HAP-1 (cell line): Measurements from ENCODE around the gene MAP2K3.

Experiments
- DNase-seq, 2 experiments: peaks; one replicate each; pipeline ENCODE4 v3.0.0-alpha.2; 2016 to 2020; ENCODE audit warnings: low spot score in 2 of 2
- H3K27me3 ChIP-seq: fragments of 250-450 bp; sonication (Bioruptor Pico); 2 replicates; pipeline ENCODE4 v1.5.1; 2020; ENCODE audit warnings: low read depth, mild to moderate bottlenecking, moderate library complexity
- H3K36me3 ChIP-seq: fragments of 250-450 bp; sonication (Bioruptor Pico); replicated peaks from 2 replicates; pipeline ENCODE4 v1.5.1; 2020; ENCODE audit warnings: mild to moderate bottlenecking
- H3K4me1 ChIP-seq: fragments of 250-450 bp; sonication (Bioruptor Pico); 2 replicates; pipeline ENCODE4 v1.5.1; 2020; ENCODE audit warnings: mild to moderate bottlenecking
- H3K4me3 ChIP-seq: fragments of 250-450 bp; sonication (Bioruptor Pico); 2 replicates; pipeline ENCODE4 v1.5.1; 2020; ENCODE audit warnings: mild to moderate bottlenecking, moderate library complexity
- H3K9me3 ChIP-seq: fragments of 250-450 bp; sonication (Bioruptor Pico); 2 replicates; pipeline ENCODE4 v1.5.1; 2020; ENCODE audit warnings: mild to moderate bottlenecking, moderate library complexity
- in situ Hi-C: fragments of 300-500 bp; cut with MboI; formaldehyde crosslinking; loops from 3 replicates; pipeline ENCODE4 v1.14.3; 2020; ENCODE audit warnings: low sequenced_read_pairs, inconsistent platforms, mixed read lengths

Gene MAP2K3

DNA sequence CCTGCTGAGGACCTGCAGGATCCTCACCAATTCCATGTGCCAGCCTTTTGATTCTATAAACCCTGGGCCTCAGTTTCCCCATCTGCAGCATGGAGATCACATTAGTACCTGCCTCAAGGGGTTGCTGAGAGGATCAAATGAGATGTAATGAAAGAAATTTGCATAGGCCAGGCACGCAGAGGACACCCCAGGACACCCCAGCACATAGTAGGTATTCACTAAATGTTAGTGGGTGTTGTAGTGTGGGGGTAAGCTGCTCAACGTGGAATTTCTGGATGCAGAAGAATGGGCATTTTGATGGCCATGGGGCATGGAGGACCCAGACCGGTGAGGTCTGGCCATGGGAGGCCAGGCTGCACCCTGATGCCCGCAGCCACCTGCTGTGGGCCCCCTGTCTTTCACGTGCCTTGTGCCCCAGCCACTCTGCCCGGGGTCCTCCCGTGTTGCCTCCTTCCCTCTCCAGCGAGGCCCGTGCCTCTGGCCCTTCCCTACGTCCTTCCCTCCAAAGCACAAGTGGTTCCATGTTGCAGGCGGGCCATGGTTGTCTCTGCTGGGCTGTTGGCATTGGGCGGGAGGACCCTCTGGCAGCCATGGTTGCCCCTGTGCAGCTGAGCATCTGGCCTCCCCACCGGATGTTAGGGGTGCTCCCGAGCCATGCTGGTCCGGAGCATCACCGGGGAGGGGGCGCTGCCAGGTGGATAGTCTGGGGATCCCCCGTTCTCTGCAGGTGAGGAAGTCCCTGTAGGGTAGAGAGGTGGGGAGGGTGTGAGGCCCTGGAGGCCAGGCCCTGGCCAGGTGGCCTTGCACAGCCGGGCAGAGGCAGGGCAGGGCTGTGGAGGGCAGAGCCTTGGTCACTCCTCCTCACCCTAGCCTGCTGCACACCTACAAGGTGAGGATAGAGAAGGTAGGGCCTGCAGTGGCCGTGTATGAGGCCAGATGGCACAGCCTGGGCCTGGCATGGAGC, 8.6 kb downstream of the MAP2K3 start:
- Histone ChIP-seq H3K4me3 (no peak overlapping the region), H3K27me3 (no peaks in the 10 kb centered on the region), H3K36me3 (no peaks in the 10 kb centered on the region; the same call in none of the 2 replicates), H3K4me1 (no peaks in the 10 kb centered on the region), H3K9me3 (peaks cover 8% of the 10 kb centered on the region; the same call in 1 of the 2 replicates)
- no peak for DNase-seq
- in situ Hi-C loops: no loop called here

DNA sequence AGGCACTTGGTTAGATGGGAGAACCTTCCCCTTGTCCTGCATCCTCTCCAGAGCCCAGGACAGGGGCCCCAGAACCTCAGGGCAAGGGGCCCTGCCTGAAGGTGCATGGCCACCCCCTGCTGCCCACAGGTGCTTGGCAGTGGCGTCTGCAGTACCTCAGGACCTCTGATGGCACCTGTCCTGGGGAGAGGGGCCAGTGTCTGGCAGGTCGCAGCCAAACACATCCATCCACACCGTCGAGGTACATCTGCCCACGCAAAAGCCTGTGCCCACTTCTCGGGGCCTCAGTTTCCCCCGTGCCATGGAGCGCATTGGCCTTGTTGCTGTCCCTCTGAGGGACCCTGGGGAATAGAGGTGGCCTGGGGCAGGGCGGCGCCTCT, 9.3 kb downstream of the MAP2K3 start:
- DNase-seq: no peak
- H3K36me3 ChIP-seq: peaks cover 6% of the 10 kb centered on the region

DNA sequence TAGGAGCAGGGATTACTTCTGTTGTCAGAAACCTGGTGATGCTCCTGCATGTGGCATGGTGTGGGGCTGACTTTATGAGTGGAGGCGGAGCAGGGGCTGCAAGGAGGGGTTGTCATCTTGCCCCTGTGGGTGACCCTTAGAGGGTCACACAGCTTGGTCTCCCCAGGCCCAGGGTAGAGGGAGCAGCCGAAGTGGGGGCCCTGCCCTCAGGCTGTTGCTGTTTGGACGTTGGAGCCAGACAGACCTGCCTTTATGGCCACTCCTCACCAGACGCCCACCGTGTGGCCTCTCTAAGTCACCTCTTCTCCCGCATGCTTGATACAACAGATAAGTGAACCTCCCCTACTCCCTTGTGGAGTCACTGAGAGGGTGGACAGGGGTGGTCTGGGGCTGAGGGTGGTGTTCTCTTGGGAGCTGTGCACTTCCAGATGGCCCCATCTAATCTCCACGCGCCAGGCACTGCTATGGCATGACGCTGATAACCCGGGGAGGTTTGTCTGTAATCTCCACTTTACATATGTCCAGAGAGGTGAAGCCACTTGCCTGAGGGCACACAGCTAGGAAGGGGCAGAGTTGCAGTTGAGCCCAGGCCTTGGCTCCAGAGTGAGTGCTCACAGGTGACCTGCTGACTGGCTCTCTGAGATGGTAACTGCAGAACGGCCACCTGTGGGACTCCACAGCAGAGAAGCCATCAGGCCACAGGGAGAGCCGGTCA, 10.0 kb downstream of the MAP2K3 start:
- Histone ChIP-seq H3K36me3 (peaks cover 10% of the 10 kb centered on the region), H3K9me3 (peaks cover 8% of the 10 kb centered on the region; the same call in 1 of the 2 replicates), H3K4me1 (no peaks in the 10 kb centered on the region), H3K4me3 (no peak overlapping the region), H3K27me3 (no peaks in the 10 kb centered on the region)
- DNase-seq: no peak
- in situ Hi-C loops: no loop called here

More for the DNA sequence above, 9.3 kb downstream of the MAP2K3 start:
- in situ Hi-C loops: no loop called here
- Histone ChIP-seq H3K4me3 (no peak overlapping the region), H3K4me1 (no peaks in the 10 kb centered on the region), H3K27me3 (no peaks in the 10 kb centered on the region), H3K9me3 (peaks cover 8% of the 10 kb centered on the region; the same call in 1 of the 2 replicates)

DNA sequence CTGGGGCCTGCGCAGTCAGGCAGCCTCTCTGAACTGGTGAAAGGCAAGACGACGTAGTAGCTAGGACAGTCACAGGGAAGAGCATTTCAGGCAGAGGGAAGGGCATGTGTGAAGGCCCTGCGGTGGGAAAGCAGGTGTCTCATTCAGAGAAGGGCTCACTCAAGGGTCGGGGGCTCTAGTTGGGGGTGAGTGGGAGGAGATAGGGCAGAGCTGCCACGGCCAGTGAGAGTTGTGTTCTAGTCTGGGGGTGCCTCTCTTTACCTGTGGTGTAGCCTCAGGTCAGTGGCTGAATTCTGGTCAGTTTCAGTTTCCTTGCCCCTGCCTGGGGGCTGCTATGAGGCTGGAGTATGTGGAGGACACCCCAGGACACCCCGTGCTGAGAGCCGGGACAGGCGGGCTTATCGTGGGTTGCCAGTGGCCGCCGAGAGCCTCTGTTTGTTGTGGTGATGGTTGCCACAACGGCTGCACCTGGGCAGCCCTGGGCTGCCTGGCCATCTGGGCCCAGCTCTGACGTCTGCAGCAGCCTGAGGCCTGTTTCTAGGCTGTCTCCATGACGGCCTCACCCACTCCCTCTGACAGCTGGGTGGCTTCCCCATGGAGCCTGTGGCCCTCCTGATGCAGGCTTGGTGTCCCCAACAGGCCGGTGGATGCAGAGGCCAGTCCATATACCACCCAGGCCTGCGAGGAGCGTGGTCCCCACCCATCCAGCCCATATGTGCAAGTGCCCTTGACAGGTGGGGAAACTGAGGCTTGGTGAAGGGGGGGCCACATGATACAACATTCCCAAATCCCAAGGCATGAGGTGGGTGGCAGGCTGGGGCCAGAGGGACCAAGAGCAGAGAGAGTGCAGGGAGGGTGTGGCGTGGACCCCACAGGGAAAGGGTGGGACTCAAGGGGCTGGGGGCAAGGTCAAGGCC, 10.8 kb downstream of the MAP2K3 start:
- Histone ChIP-seq H3K36me3 (peaks cover 18% of the 10 kb centered on the region), H3K9me3 (peaks cover 8% of the 10 kb centered on the region; the same call in 1 of the 2 replicates), H3K4me3 (no peak overlapping the region), H3K4me1 (no peaks in the 10 kb centered on the region), H3K27me3 (no peaks in the 10 kb centered on the region)
- in situ Hi-C loops: no loop called here
- DNase-seq: no peak

DNA sequence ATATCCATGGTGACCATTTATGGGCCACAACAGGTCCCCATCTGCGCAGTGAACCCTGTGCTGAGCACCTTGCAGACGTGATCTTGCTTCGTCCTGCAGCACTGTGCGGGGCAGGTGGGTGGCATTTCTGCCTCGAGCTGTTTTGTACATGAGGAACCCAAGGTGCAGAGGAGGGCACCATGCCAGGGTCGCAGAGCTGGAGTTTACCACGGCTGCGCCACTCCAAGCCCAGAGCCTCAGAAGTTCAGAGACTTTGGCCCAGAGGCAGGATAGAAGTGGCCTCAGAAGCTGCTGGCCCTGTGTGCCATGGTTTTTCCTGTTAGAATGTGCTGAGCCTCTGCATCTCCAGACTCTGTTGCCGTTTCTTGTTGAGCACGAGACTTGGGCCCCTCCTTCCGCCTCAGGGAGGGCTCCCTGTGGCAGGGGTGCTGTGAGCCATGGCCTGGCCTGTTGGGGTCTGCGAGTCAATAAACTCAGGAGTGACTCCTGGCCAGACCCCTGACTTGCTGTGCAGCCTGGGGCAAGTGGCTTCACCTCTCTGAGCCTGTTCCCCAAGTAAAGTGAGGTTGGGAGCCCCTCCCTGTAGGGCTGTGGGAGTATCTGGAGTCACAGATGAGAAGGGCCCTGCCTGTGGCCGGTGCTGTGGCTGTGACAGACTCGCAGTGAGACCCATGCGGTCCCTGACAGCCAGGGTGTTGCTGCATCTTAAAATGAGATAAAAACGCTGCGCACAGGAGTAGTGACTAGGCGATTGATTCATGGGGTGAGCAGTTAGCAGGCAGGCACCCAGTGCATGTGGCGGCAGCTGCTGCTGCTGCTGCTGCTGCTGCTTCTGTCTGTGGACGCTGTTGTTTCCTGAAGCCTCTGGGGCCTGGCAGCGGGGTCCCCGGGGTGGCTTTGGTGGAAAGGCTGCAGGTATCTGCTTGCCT, 11.8 kb downstream of the MAP2K3 start:
- peaks cover 6% of the 10 kb centered on the region; the same call in 1 of the 2 replicates for H3K9me3 ChIP-seq
- in situ Hi-C loops: no loop called here
- H3K36me3 ChIP-seq: peaks cover 29% of the 10 kb centered on the region
- H3K4me3 ChIP-seq: no peak overlapping the region
- no peak for DNase-seq
- no peaks in the 10 kb centered on the region for H3K4me1 ChIP-seq
- H3K27me3 ChIP-seq: no peaks in the 10 kb centered on the region

DNA sequence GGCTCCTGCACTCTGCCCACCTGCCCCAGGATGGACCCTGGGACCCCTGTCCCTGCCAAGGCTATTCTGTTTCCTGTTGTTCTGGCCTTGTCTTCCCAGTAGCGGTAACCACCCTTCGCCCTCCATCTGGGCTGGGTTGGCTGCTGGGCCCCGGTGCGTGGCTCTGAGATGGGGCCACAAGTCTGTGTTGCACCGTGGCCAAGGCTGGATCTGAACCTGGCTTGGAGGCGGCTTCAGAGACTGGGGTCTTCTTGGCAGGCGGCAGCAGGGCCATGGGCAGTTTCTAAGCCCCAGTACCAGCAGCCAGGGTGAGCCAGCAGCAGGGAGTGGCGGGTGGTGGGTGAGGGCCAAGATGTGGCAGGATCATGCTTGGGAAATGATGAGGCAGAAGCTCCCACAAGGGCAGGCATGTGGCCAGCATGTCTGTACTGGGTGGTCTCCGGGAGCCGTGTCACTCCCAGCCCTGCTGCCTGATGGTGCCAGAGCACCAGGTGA, 12.6 kb downstream of the MAP2K3 start:
- Histone ChIP-seq H3K27me3 (no peaks in the 10 kb centered on the region), H3K4me3 (no peak overlapping the region), H3K4me1 (no peaks in the 10 kb centered on the region), H3K9me3 (peaks cover 6% of the 10 kb centered on the region; the same call in 1 of the 2 replicates), H3K36me3 (peaks cover 31% of the 10 kb centered on the region)
- DNase-seq: no peak
- in situ Hi-C loops: no loop called here

DNA sequence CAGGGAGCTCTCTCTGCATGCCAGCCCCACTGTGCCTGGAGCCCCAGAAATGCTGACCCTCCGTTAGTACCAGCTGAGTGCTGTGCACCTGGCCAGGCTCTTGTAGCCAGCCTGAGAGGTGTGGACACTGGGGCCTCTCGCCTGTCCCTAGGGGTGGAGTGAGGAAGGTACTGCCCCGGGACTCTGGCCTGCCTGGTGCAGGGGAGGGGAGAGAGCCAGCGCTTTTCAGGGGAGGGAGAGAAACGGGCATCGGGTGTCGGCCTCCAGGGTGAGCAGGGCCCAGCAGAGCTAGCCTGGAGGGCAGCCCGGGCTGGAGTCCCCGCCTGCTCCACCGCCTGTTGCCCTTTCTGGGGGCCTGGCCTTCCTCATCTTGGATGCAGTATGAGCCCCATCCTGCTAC, 13.1 kb downstream of the MAP2K3 start:
- in situ Hi-C loops: no loop called here
- no peaks in the 10 kb centered on the region for H3K27me3 ChIP-seq
- DNase-seq: no peak
- no peaks in the 10 kb centered on the region for H3K4me1 ChIP-seq
- H3K36me3 ChIP-seq: peaks cover 31% of the 10 kb centered on the region
- peaks cover 5% of the 10 kb centered on the region; the same call in 1 of the 2 replicates for H3K9me3 ChIP-seq
- no peak overlapping the region for H3K4me3 ChIP-seq

DNA sequence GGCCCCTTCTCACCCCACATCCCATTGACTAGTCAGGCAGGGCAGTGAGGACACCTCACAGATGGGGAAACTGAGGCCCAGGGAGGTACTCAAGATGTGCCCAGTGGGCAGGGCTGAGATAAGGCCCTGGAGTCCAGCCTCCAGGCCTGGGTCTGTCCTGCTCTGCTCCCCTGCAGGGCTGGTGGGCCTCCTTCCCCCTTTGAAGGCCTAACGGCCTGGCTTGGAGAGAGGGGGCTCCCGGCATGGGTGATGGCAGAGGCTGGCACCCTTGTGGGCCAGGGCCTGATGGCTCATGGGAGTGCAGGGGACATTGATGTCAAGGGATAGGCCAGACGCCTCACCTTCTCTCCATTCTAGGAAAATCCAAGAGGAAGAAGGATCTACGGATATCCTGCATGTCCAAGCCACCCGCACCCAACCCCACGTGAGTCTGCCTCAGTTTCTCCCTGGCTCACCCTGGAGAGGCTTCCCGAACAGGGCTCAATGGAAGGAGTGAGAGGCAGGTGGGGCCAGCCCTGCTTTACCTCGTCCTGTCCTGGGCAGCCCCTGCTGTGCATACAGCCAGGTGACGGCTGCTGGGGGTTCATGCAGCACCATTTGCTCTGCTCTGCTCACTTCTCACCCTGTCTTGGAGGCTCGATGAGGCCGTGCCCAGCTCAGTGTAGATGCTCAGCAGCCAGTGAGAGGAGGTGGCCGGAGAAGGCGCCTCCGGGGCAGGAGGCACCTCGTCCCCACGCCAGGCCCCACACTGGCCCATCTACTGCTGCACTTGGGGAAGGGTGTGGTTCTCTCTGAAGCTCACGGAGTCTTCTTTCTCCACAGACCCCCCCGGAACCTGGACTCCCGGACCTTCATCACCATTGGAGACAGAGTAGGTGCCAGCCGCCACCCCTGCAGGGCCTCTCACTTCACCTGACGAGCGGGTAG, 13.8 kb downstream of the MAP2K3 start:
- H3K9me3 ChIP-seq: peaks cover 2% of the 10 kb centered on the region; the same call in 1 of the 2 replicates
- H3K27me3 ChIP-seq: no peaks in the 10 kb centered on the region
- no peaks in the 10 kb centered on the region for H3K4me1 ChIP-seq
- no peak overlapping the region for H3K4me3 ChIP-seq
- DNase-seq: no peak
- in situ Hi-C loops: no loop called here
- peaks cover 35% of the 10 kb centered on the region for H3K36me3 ChIP-seq

DNA sequence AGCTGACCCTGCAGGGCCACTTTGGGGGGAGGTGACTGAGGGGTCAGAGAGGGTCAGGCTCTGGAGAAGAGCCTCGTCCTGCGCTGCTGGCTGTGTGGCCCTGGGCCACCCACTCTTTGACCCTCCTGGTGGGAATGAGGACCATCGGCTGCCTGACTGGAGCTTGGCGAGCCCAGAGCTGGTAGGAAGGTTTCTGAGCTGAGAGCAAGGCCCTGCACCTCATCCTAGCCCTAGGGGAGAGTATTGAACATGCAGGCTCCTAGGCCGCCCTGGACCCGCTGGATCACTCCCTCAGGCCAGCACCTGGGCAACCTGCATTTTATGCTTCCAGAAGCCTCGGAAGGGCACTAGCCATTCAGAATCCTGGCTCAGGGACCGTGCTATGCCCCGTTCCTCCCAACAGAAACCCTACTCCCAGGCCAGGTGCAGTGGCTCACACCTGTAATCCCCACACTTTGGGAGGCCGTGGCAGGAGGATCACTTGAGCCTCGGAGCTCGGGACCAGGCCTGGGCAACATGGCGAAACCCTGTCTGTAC, 14.5 kb downstream of the MAP2K3 start:
- in situ Hi-C loops: no loop called here
- no peaks in the 10 kb centered on the region for H3K4me1 ChIP-seq

DNA sequence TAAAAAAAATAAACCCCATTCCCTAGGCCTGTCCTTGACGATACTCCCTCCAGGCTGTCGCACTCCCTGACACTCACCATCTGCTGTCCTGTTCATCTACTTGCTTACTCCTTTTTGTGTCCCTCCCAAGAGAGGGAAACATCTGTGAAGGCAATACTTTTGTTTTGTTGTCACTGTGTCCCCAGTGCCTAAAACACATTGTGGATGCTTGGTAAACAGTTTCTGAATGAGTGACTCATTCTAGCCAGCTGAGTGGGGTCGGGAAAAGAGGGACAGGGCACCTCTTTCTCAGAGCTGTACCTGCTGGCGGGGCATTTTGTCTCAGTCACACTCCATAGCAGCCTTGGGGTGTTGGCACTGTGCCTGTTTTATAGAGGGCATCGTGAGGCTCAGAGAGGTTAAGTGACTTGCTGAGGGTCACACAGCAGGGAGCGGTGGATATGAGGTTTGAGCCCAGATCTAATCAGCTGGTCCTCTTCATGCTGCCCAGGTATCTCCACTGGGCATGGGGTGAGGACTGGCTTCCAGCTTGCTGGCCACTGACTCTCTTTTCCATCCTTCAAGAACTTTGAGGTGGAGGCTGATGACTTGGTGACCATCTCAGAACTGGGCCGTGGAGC, 15.6 kb downstream of the MAP2K3 start:
- no peaks in the 10 kb centered on the region for H3K27me3 ChIP-seq
- no peak overlapping the region for H3K4me3 ChIP-seq
- peaks cover 37% of the 10 kb centered on the region for H3K36me3 ChIP-seq
- DNase-seq: no peak
- H3K9me3 ChIP-seq: no peaks in the 10 kb centered on the region; the same call in 1 of the 2 replicates
- in situ Hi-C loops: no loop called here
- no peaks in the 10 kb centered on the region for H3K4me1 ChIP-seq

More for the DNA sequence above, 14.5 kb downstream of the MAP2K3 start:
- no peak for DNase-seq
- no peaks in the 10 kb centered on the region for H3K27me3 ChIP-seq
- H3K4me3 ChIP-seq: no peak overlapping the region
- H3K9me3 ChIP-seq: peaks cover 2% of the 10 kb centered on the region; the same call in 1 of the 2 replicates
- peaks cover 37% of the 10 kb centered on the region for H3K36me3 ChIP-seq
